GM12878 (cell line): ENCODE data around the gene PTPN2. TPM values are rescaled to one million over a fixed set of nuclear protein-coding genes. Genes with fewer than 3 reads are reported as not detected.

Experiments used
- ATAC-seq: fragments of 200-7000 bp; cut with Tn5 transposase; 3 replicates; pipeline ENCODE4 v1.9.1; 2020; ENCODE audit warnings: mild to moderate bottlenecking, moderate library complexity
- BruUV-seq: library from RNA; stranded (reverse); fragments of 400-500 nt; replicated peaks from 2 replicates; lab custom pipeline; 2021; lab: Mats Ljungman, UMichigan
- CTCF ChIA-PET: fragments of 300-600 bp; sonication (Branson Sonifier 250); formaldehyde crosslinking; extraction: SDS; loops from one replicate; lab custom pipeline; 2021; ENCODE audit warnings: inconsistent platforms; lab: Yijun Ruan, JAX
- POLR2A ChIA-PET: fragments of 350-600 bp; formaldehyde crosslinking; extraction: SDS; loops from one replicate; lab custom pipeline; 2021; ENCODE audit warnings: inconsistent platforms; lab: Charles Lee
- RAD21 ChIA-PET: fragments of 300-600 bp; sonication (Branson Sonifier 250); formaldehyde crosslinking; loops from one replicate; lab custom pipeline; 2023; ENCODE audit warnings: antibody characterized with exemption; ENCODE audit not compliant: unreplicated experiment; lab: Charles Lee
- SMC1A ChIA-PET: fragments of 300-600 bp; sonication (Branson Sonifier 250); formaldehyde crosslinking; loops from one replicate; lab custom pipeline; 2023; ENCODE audit not compliant: unreplicated experiment, uncharacterized antibody; lab: Charles Lee
- DNase-seq: peaks from one replicate; pipeline ENCODE4 v3.0.0-alpha.2; 2011; ENCODE audit warnings: low read depth, low spot score
- FAIRE-seq: peaks from 3 replicates; lab custom pipeline; 2011; peaks lifted over from hg19 to GRCh38; lab: Jason Lieb, UNC
- H2AFZ ChIP-seq: 2 replicates; pipeline ENCODE4 v1.6.0; 2011; ENCODE audit warnings: low read depth, low read length, control low read depth; ENCODE audit not compliant: control insufficient read depth
- H3K27ac ChIP-seq: 2 replicates; pipeline ENCODE4 v1.5.1; 2011; ENCODE audit warnings: control low read depth; ENCODE audit not compliant: control insufficient read depth, insufficient read depth
- H3K27me3 ChIP-seq, 2 experiments: replicated peaks in 1 of 2; 2 replicates each; pipeline versions ENCODE4 v1.6.0 to v1.6.1; 2011; ENCODE audit warnings: low read length in 1 of 2; ENCODE audit not compliant: control insufficient read depth in 2 of 2, insufficient read depth in 2 of 2
- H3K36me3 ChIP-seq, 2 experiments: 2 replicates each; pipeline ENCODE4 v1.5.1; 2011; ENCODE audit warnings: low read length in 1 of 2; ENCODE audit not compliant: control insufficient read depth in 2 of 2, insufficient read depth in 2 of 2
- H3K4me1 ChIP-seq: 2 replicates; pipeline ENCODE4 v1.6.1; 2011; ENCODE audit warnings: mild to moderate bottlenecking, low read length, moderate library complexity, mixed read lengths; ENCODE audit not compliant: control insufficient read depth, insufficient read depth
- H3K4me2 ChIP-seq: 2 replicates; pipeline ENCODE4 v1.6.0; 2011; ENCODE audit warnings: control low read depth; ENCODE audit not compliant: control insufficient read depth, insufficient read depth
- H3K4me3 ChIP-seq: fragments of 200-600 bp; sonication (generic); 2 replicates; pipeline ENCODE4 v1.5.1; 2016
- H3K79me2 ChIP-seq: 2 replicates; pipeline ENCODE4 v1.6.0; 2011; ENCODE audit warnings: low read length; ENCODE audit not compliant: control insufficient read depth, insufficient read depth
- H3K9ac ChIP-seq: 2 replicates; pipeline ENCODE4 v1.8.0; 2011; ENCODE audit warnings: low read length, control low read depth, mixed read lengths; ENCODE audit not compliant: control insufficient read depth, insufficient read depth
- H3K9me3 ChIP-seq: replicated peaks from 3 replicates; pipeline ENCODE4 v1.5.1; 2011; ENCODE audit warnings: mild to moderate bottlenecking, low read length; ENCODE audit not compliant: control insufficient read depth, insufficient read depth
- H4K20me1 ChIP-seq: 2 replicates; pipeline ENCODE4 v1.6.0; 2011; ENCODE audit not compliant: control insufficient read depth, insufficient read depth
- BCL3 ChIP-seq: IDR thresholded peaks from 2 replicates; pipeline ENCODE4 v1.6.1; 2011; ENCODE audit warnings: borderline replicate concordance, low read depth, mild to moderate bottlenecking, moderate library complexity, low read length; ENCODE audit not compliant: insufficient read depth, poor library complexity, severe bottlenecking
- BHLHE40 ChIP-seq, 2 experiments: fragments of 450-650 bp in 1 of 2; IDR thresholded peaks; 2 replicates each; pipeline ENCODE4 v1.6.1; 2011 to 2017; ENCODE audit warnings: low read depth in 2 of 2, borderline replicate concordance in 1 of 2, improper control_type of control experiment in 1 of 2, low read length in 1 of 2, mild to moderate bottlenecking in 1 of 2
- IKZF1 ChIP-seq: fragments of 450-650 bp; conservative IDR thresholded peaks from 2 replicates; pipeline ENCODE4 v1.6.1; 2017; ENCODE audit warnings: antibody characterized with exemption, mild to moderate bottlenecking
- JUNB ChIP-seq: IDR thresholded peaks from 2 replicates; pipeline ENCODE4 v1.6.1; 2016; ENCODE audit warnings: antibody characterized with exemption, mild to moderate bottlenecking
- NR2C1 ChIP-seq: fragments of 450-650 bp; IDR thresholded peaks from 2 replicates; pipeline ENCODE4 v1.6.1; 2017; ENCODE audit warnings: antibody characterized with exemption, mild to moderate bottlenecking, moderate library complexity
- PBX3 ChIP-seq: IDR thresholded peaks from 2 replicates; pipeline ENCODE4 v1.6.1; 2011; ENCODE audit warnings: mild to moderate bottlenecking, low read depth, low read length, moderate library complexity; ENCODE audit not compliant: insufficient replicate concordance
- RAD21 ChIP-seq: IDR thresholded peaks from 2 replicates; pipeline ENCODE4 v1.6.1; 2011; ENCODE audit warnings: mild to moderate bottlenecking, low read depth, low read length, moderate library complexity; ENCODE audit not compliant: insufficient read depth
- SKIL ChIP-seq: fragments of 450-650 bp; IDR thresholded peaks from 2 replicates; pipeline ENCODE4 v1.6.1; 2017; ENCODE audit warnings: mild to moderate bottlenecking, low read depth, inconsistent platforms; ENCODE audit not compliant: poor library complexity, severe bottlenecking
- TBL1XR1 ChIP-seq: IDR thresholded peaks from 2 replicates; pipeline ENCODE4 v1.6.1; 2012; ENCODE audit warnings: low read depth, low read length, improper control_type of control experiment
- ZZZ3 ChIP-seq: IDR thresholded peaks from 2 replicates; pipeline ENCODE4 v1.6.1; 2011; ENCODE audit warnings: low read depth; ENCODE audit not compliant: control insufficient read depth, insufficient read length
- WGBS: methylation state at CpG from one replicate; pipeline ENCODE4 v1.1.6; 2016; ENCODE audit warnings: low lambda C conversion rate; ENCODE audit not compliant: insufficient replicate concordance, insufficient coverage; ENCODE audit errors: missing lambda C conversion rate; 5-methylcytosine and 5-hydroxymethylcytosine counted together
- in situ Hi-C: fragments of 300-500 bp; cut with MboI; formaldehyde crosslinking; loops from 9 replicates; pipeline ENCODE4 v1.14.3; 2018; ENCODE audit warnings: mixed read lengths
- intact Hi-C: fragments of 100-400 bp; cut with micrococcal nuclease; formaldehyde crosslinking; loops from one replicate; pipeline ENCODE4 v1.14.2; 2022; ENCODE audit not compliant: unreplicated experiment
- polyA plus RNA-seq, 11 experiments: library from polyadenylated mRNA; depleted of rRNA in 4 of 11; unstranded in 6 of 11; stranded (reverse) in 5 of 11; fragments of >200 nt; fragmentation: Nextera tagmentation in 4 of 11; fragmentation: Illumina TruSeq in 1 of 11; extraction: Ambion mirVana in 4 of 11; extraction: Trizol in 1 of 11; gene quantifications; 1 replicate in 1 of 11; 2 replicates in 10 of 11; pipeline versions ENCODE4 v1.2.1 to v1.2.3, GENCODE V29; 2011 to 2016; ENCODE audit warnings: inconsistent platforms in 2 of 11, missing spikeins in 2 of 11, low read depth in 1 of 11
- total RNA-seq, 4 experiments: library from RNA; depleted of rRNA in 3 of 4; stranded (reverse); fragments of >200 nt in 3 of 4; fragmentation: Illumina TruSeq in 1 of 4; extraction: Trizol in 1 of 4; gene quantifications; 2 replicates each; pipeline versions ENCODE4 v1.2.1 to v1.2.3, GENCODE V29; 2013 to 2021

Gene PTPN2
- total and polyA plus RNA-seq, 10 of the 15 experiments (the other 5 are each of a cell fraction or from before 2014, with no cell fraction given), result 46.5 to 86.7 (median 64.6) TPM

DNA sequence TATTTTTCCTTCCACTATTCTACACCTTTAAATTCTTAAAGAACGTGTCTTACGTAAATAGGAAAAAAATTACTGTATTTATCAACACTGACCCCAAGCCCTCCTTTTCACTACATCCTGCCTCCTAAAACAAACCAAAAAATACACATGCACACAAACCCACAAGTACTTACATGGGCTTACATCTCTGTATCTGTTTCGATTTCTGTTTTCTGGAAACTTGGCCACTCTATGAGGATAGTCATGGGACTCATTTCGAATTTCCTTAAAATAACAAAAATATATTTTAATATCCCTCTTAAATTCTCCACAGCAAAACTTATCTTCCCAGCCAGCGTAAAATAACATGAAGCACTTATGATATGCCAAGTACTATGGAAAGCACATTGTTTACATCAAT, 25.0 kb downstream of the PTPN2 start:
- TF ChIP-seq NR2C1, result no peak
- TF ChIP-seq PBX3, result no peak
- TF ChIP-seq TBL1XR1, result no peak
- peaks cover 58% of the 10 kb centered on the region for H3K79me2 ChIP-seq

GRCh38 chr18:12857991-12858544, 26.0 kb downstream of the PTPN2 start:
- ChIA-PET SMC1A (interaction anchor here (0.6 to 10.4 kb wide), 8 partner anchors 9 to 42 kb away, joined by 3 to 95 read pairs (median 3); partner anchors contain the start of gene PTPN2), CTCF (interaction anchor here (0.7 kb wide), 1 partner anchor 41 kb away, joined by 3 read pairs; no protein-coding TSS in a partner anchor)
- peak; percentile 33 for ATAC-seq
- in situ Hi-C loops, result no loop called here
- no peak for TF ChIP-seq BHLHE40 (IDR thresholded peaks at IDR 0.05; ENCODE audit: borderline replicate concordance in 1 of 2, low read depth in 2 of 2, low read length in 1 of 2)
- TF ChIP-seq SKIL, result no peak
- TF ChIP-seq IKZF1, result no peak
- no peak for TF ChIP-seq JUNB
- TF ChIP-seq RAD21, result no peak
- no peak for TF ChIP-seq BCL3
- no peak for TF ChIP-seq ZZZ3
- TF ChIP-seq, all 136 proteins: peak for 0
- no peaks in the 10 kb centered on the region for H4K20me1 ChIP-seq
- H3K27me3 ChIP-seq, result no peaks in the 10 kb centered on the region
- H3K4me2 ChIP-seq, result peak overlapping the region; percentile 64
- no peaks in the 10 kb centered on the region; the same call in 2 of the 3 replicates for H3K9me3 ChIP-seq
- ChIA-PET RAD21 (interaction anchor here (0.7 to 1.7 kb wide), 4 partner anchors 14 to 26 kb away, joined by 3 to 7 read pairs (median 6); partner anchors contain the start of gene PTPN2), POLR2A (interaction anchor here (1.7 kb wide), 1 partner anchor 25 kb away, joined by 10 read pairs; the partner anchor contains the start of gene PTPN2)
- H2AFZ ChIP-seq, result no peak overlapping the region
- H3K4me1 ChIP-seq, result peaks cover 30% of the 10 kb centered on the region
- H3K9ac ChIP-seq, result no peak overlapping the region
- 61% methylated on average over 4 of the region's 4 CpGs for WGBS
- BruUV-seq, result no TSS peak
- peaks cover 49% of the 10 kb centered on the region for H3K79me2 ChIP-seq
- H3K27ac ChIP-seq, result peak overlapping the region; percentile 53; the same call in 1 of the 2 replicates
- H3K4me3 ChIP-seq, result no peak overlapping the region
- H3K36me3 ChIP-seq, result peaks cover 4 to 11% of the 10 kb centered on the region in 2 experiments; a peak in 3 of 4 replicates
- DNase-seq (no peak), FAIRE-seq (no peak)
- intact Hi-C loops, result loop anchor here (1.0 kb wide), 1 partner anchor 49 kb away; no protein-coding TSS in a partner anchor

More for the DNA sequence above, 25.0 kb downstream of the PTPN2 start:
- no peak overlapping the region for H3K27ac ChIP-seq
- H3K4me2 ChIP-seq, result no peak overlapping the region
- H3K4me3 ChIP-seq, result no peak overlapping the region
- no peaks in the 10 kb centered on the region; the same call in 2 of the 3 replicates for H3K9me3 ChIP-seq
- in situ Hi-C loops (no loop called here), intact Hi-C loops (no loop called here)
- ATAC-seq (no peak), DNase-seq (no peak), FAIRE-seq (no peak)
- SMC1A ChIA-PET, result interaction anchor here (10.4 kb wide), 1 partner anchor 20 kb away, joined by 95 read pairs; the partner anchor contains the start of gene PTPN2
- H3K36me3 ChIP-seq, result peaks cover 2 to 11% of the 10 kb centered on the region in 2 experiments; a peak in 2 of 4 replicates
- RAD21 ChIA-PET, result no interaction called here
- H3K27me3 ChIP-seq, result no peaks in the 10 kb centered on the region
- CTCF ChIA-PET, result no interaction called here
- POLR2A ChIA-PET, result no interaction called here
- H4K20me1 ChIP-seq, result no peaks in the 10 kb centered on the region
- peaks cover 37% of the 10 kb centered on the region for H3K4me1 ChIP-seq
- H2AFZ ChIP-seq, result no peak overlapping the region
- no peak overlapping the region for H3K9ac ChIP-seq
- 86% methylated on average over 5 of the region's 5 CpGs for WGBS
- no TSS peak for BruUV-seq
